ENCODE measurements around the gene FBXO48. TPM values are rescaled to one million over a fixed set of nuclear protein-coding genes. Genes with fewer than 3 reads are reported as not detected.
"Not testable (repeated sequence)": the region's sequence is repeated elsewhere in the genome, so short reads cannot be mapped to it uniquely, and the experiment has no call there.

The FBXO48 gene
- total RNA-seq, 1 experiment from 2014 or later = 1.7 TPM

GRCh38 chr2:68454719-68455118 lies 12.4 kb downstream of the FBXO48 start:
- Histone ChIP-seq H4K20me1 (ENCODE audit: insufficient read depth, low read depth, low read length) (no peaks in the 10 kb centered on the region), H3K9ac (ENCODE audit: low read length) (no peak overlapping the region), H3K4me2 (ENCODE audit: low read depth, low read length, poor library complexity, severe bottlenecking) (no peak overlapping the region), H3K9me3 (ENCODE audit: low read length) (no peaks in the 10 kb centered on the region), H2AFZ (ENCODE audit: low read length) (no peak overlapping the region), H3K36me3 (ENCODE audit: insufficient read depth, low read length) (no peaks in the 10 kb centered on the region), H3K9me2 (replicated peaks; ENCODE audit: insufficient read depth, low read length) (no peaks in the 10 kb centered on the region), H3K79me2 (ENCODE audit: low read length) (no peaks in the 10 kb centered on the region), H3K27ac (ENCODE audit: low read length) (no peak overlapping the region), H3K27me3 (ENCODE audit: low read length) (no peaks in the 10 kb centered on the region), H3K4me3 (ENCODE audit: low read length) (no peak overlapping the region), H3K4me1 (ENCODE audit: low read length) (0 out of 2 replicates have a peak, but pooled peaks cover 7% of the 10 kb centered on the region)
- no peak for DNase-seq

GRCh38 chr2:68453761-68454360 lies 13.2 kb downstream of the FBXO48 start:
- Histone ChIP-seq H4K20me1 (ENCODE audit: insufficient read depth, low read depth, low read length) (no peaks in the 10 kb centered on the region), H3K4me3 (ENCODE audit: low read length) (no peak overlapping the region), H3K27me3 (ENCODE audit: low read length) (no peaks in the 10 kb centered on the region), H3K9me3 (ENCODE audit: low read length) (no peaks in the 10 kb centered on the region), H3K4me1 (ENCODE audit: low read length) (0 out of 2 replicates have a peak, but pooled peaks cover 7% of the 10 kb centered on the region), H3K4me2 (ENCODE audit: low read depth, low read length, poor library complexity, severe bottlenecking) (no peak overlapping the region), H3K36me3 (ENCODE audit: insufficient read depth, low read length) (no peaks in the 10 kb centered on the region), H3K9me2 (replicated peaks; ENCODE audit: insufficient read depth, low read length) (no peaks in the 10 kb centered on the region), H3K27ac (ENCODE audit: low read length) (no peak overlapping the region), H3K79me2 (ENCODE audit: low read length) (no peaks in the 10 kb centered on the region), H2AFZ (ENCODE audit: low read length) (peak overlapping the region; percentile 41; the same call in 1 of the 2 replicates), H3K9ac (ENCODE audit: low read length) (no peak overlapping the region)
- no peak for DNase-seq

GRCh38 chr2:68452158-68452900 lies 14.8 kb downstream of the FBXO48 start:
- Histone ChIP-seq H3K4me1 (ENCODE audit: low read length) (0 out of 2 replicates have a peak, but pooled peaks cover 7% of the 10 kb centered on the region), H3K9ac (ENCODE audit: low read length) (no peak overlapping the region), H3K9me2 (replicated peaks; ENCODE audit: insufficient read depth, low read length) (no peaks in the 10 kb centered on the region), H3K36me3 (ENCODE audit: insufficient read depth, low read length) (no peaks in the 10 kb centered on the region), H4K20me1 (ENCODE audit: insufficient read depth, low read depth, low read length) (no peaks in the 10 kb centered on the region), H3K27ac (ENCODE audit: low read length) (no peak overlapping the region), H3K9me3 (ENCODE audit: low read length) (no peaks in the 10 kb centered on the region), H3K4me3 (ENCODE audit: low read length) (no peak overlapping the region), H3K79me2 (ENCODE audit: low read length) (no peaks in the 10 kb centered on the region), H2AFZ (ENCODE audit: low read length) (peak overlapping the region; percentile 87), H3K4me2 (ENCODE audit: low read depth, low read length, poor library complexity, severe bottlenecking) (no peak overlapping the region), H3K27me3 (ENCODE audit: low read length) (no peaks in the 10 kb centered on the region)
- no peak for DNase-seq

- H3K9ac ChIP-seq (ENCODE audit: low read length) = no peak overlapping the region
- no peaks in the 10 kb centered on the region for H3K27me3 ChIP-seq (ENCODE audit: low read length)
- no peaks in the 10 kb centered on the region for H3K36me3 ChIP-seq (ENCODE audit: insufficient read depth, low read length)
- no peaks in the 10 kb centered on the region for H3K9me3 ChIP-seq (ENCODE audit: low read length)
- no peaks in the 10 kb centered on the region for H4K20me1 ChIP-seq (ENCODE audit: insufficient read depth, low read depth, low read length)
- no peaks in the 10 kb centered on the region for H3K79me2 ChIP-seq (ENCODE audit: low read length)
- no peak overlapping the region for H3K4me2 ChIP-seq (ENCODE audit: low read depth, low read length, poor library complexity, severe bottlenecking)
- no peaks in the 10 kb centered on the region for H3K9me2 ChIP-seq (replicated peaks; ENCODE audit: insufficient read depth, low read length)
- DNase-seq = peak; percentile 54
- H3K4me3 ChIP-seq (ENCODE audit: low read length) = no peak overlapping the region
- H3K4me1 ChIP-seq (ENCODE audit: low read length) = peaks cover 12% of the 10 kb centered on the region
- no peak overlapping the region for H2AFZ ChIP-seq (ENCODE audit: low read length)
- no peak overlapping the region for H3K27ac ChIP-seq (ENCODE audit: low read length)
These were observed 18.1 kb downstream of the FBXO48 start for GRCh38 chr2:68448671-68449653.

GRCh38 chr2:68447118-68447517 lies 20.0 kb downstream of the FBXO48 start:
- no peak overlapping the region for H2AFZ ChIP-seq (ENCODE audit: low read length)
- H3K27ac ChIP-seq (ENCODE audit: low read length) = no peak overlapping the region
- H3K4me3 ChIP-seq (ENCODE audit: low read length) = no peak overlapping the region
- H4K20me1 ChIP-seq (ENCODE audit: insufficient read depth, low read depth, low read length) = no peaks in the 10 kb centered on the region
- H3K79me2 ChIP-seq (ENCODE audit: low read length) = no peaks in the 10 kb centered on the region
- H3K36me3 ChIP-seq (ENCODE audit: insufficient read depth, low read length) = no peaks in the 10 kb centered on the region
- no peak for DNase-seq
- H3K9me2 ChIP-seq (replicated peaks; ENCODE audit: insufficient read depth, low read length) = no peaks in the 10 kb centered on the region
- no peak overlapping the region for H3K4me2 ChIP-seq (ENCODE audit: low read depth, low read length, poor library complexity, severe bottlenecking)
- H3K9ac ChIP-seq (ENCODE audit: low read length) = no peak overlapping the region
- peaks cover 21% of the 10 kb centered on the region for H3K4me1 ChIP-seq (ENCODE audit: low read length)
- H3K9me3 ChIP-seq (ENCODE audit: low read length) = no peaks in the 10 kb centered on the region
- H3K27me3 ChIP-seq (ENCODE audit: low read length) = no peaks in the 10 kb centered on the region

- H3K4me3 ChIP-seq (ENCODE audit: low read length); H3K9me2 ChIP-seq (replicated peaks; ENCODE audit: insufficient read depth, low read length); H3K27me3 ChIP-seq (ENCODE audit: low read length); H2AFZ ChIP-seq (ENCODE audit: low read length); H3K9me3 ChIP-seq (ENCODE audit: low read length); H3K4me2 ChIP-seq (ENCODE audit: low read depth, low read length, poor library complexity, severe bottlenecking); H3K27ac ChIP-seq (ENCODE audit: low read length); H3K9ac ChIP-seq (ENCODE audit: low read length); H3K36me3 ChIP-seq (ENCODE audit: insufficient read depth, low read length); DNase-seq; H4K20me1 ChIP-seq (ENCODE audit: insufficient read depth, low read depth, low read length); H3K79me2 ChIP-seq (ENCODE audit: low read length): not testable (repeated sequence)
- H3K4me1 ChIP-seq (ENCODE audit: low read length) = peaks cover 26% of the 10 kb centered on the region
These were observed 20.7 kb downstream of the FBXO48 start for GRCh38 chr2:68446425-68446824.

GRCh38 chr2:68441994-68442322 lies 25.1 kb downstream of the FBXO48 start:
- H3K4me2 ChIP-seq (ENCODE audit: low read depth, low read length, poor library complexity, severe bottlenecking) = peak overlapping the region; percentile 33
- no peak overlapping the region for H2AFZ ChIP-seq (ENCODE audit: low read length)
- DNase-seq = no peak
- no peak overlapping the region; the same call in 1 of the 2 replicates for H3K9ac ChIP-seq (ENCODE audit: low read length)
- no peaks in the 10 kb centered on the region for H3K79me2 ChIP-seq (ENCODE audit: low read length)
- H3K4me3 ChIP-seq (ENCODE audit: low read length) = no peak overlapping the region
- H3K36me3 ChIP-seq (ENCODE audit: insufficient read depth, low read length) = no peaks in the 10 kb centered on the region
- no peaks in the 10 kb centered on the region for H3K9me3 ChIP-seq (ENCODE audit: low read length)
- H3K27me3 ChIP-seq (ENCODE audit: low read length) = no peaks in the 10 kb centered on the region
- H3K27ac ChIP-seq (ENCODE audit: low read length) = 0 out of 2 replicates have a peak overlapping the region, but pooled peaks have one; percentile 19
- H3K9me2 ChIP-seq (replicated peaks; ENCODE audit: insufficient read depth, low read length) = no peaks in the 10 kb centered on the region
- no peaks in the 10 kb centered on the region for H4K20me1 ChIP-seq (ENCODE audit: insufficient read depth, low read depth, low read length)
- H3K4me1 ChIP-seq (ENCODE audit: low read length) = peaks cover 68% of the 10 kb centered on the region
